GM12865 (cell line): ENCODE data around the gene NDUFAF7.

ENCODE experiments used
- DNase-seq: peaks from one replicate; pipeline ENCODE4 v3.0.0; 2010; ENCODE audit warnings: low read depth
- H3K4me3 ChIP-seq: 2 replicates; pipeline ENCODE4 v1.5.1; 2011; ENCODE audit warnings: mild to moderate bottlenecking, low read depth, low read length, control low read depth
- CTCF ChIP-seq: IDR thresholded peaks from 2 replicates; pipeline ENCODE4 v1.5.1; 2011; ENCODE audit warnings: low read length, control low read depth, low read depth, inconsistent platforms; ENCODE audit not compliant: insufficient read depth; ENCODE audit errors: missing control alignments

The NDUFAF7 gene

GRCh38 chr2:37297632-37298031 lies 66.2 kb downstream of the NDUFAF7 start:
- H3K4me3 ChIP-seq = no peak overlapping the region
- no peak for DNase-seq
- no peak for TF ChIP-seq CTCF
